PFSK-1 (cell line): ENCODE measurements around the gene PYGO1.

ENCODE experiments used
- POLR2AphosphoS5 ChIP-seq: IDR thresholded peaks from 2 replicates; pipeline ENCODE4 v1.6.1; 2012; ENCODE audit warnings: low read depth, mild to moderate bottlenecking, control low read depth, low read length, moderate library complexity
- REST ChIP-seq, 2 experiments: IDR thresholded peaks; 2 replicates each; pipeline versions ENCODE4 v1.6.1 to v1.8.0; 2011 to 2012; ENCODE audit warnings: low read depth in 2 of 2, low read length in 2 of 2, control low read depth in 1 of 2, inconsistent platforms in 1 of 2, mild to moderate bottlenecking in 1 of 2, moderate library complexity in 1 of 2; ENCODE audit not compliant: insufficient read depth in 1 of 2
- TAF1 ChIP-seq: IDR thresholded peaks from 2 replicates; pipeline ENCODE4 v1.6.1; 2012; ENCODE audit warnings: low read length, control low read depth, borderline replicate concordance; ENCODE audit not compliant: insufficient read depth

GRCh38 chr15:55535436-55535835 lies 52.7 kb downstream of the PYGO1 start:
- TF ChIP-seq POLR2AphosphoS5 (no peak), REST (IDR thresholded peaks at IDR 0.05; ENCODE audit: insufficient read depth in 1 of 2, low read depth in 2 of 2, low read length in 2 of 2) (no peak), TAF1 (no peak)
